Psoas muscle (tissue), 8 donors: ENCODE results near the gene COL6A2. TPM values are rescaled to one million over a fixed set of nuclear protein-coding genes. Genes with fewer than 3 reads are reported as not detected.
"Not testable (repeated sequence)": the region's sequence is repeated elsewhere in the genome, so short reads cannot be mapped to it uniquely, and the experiment has no call there.

Experiments
- ATAC-seq, 4 donors: fragments of 200-7000 bp; cut with Tn5 transposase; one replicate each; pipeline ENCODE4 v1.9.1; 2020; ENCODE audit warnings: moderate library complexity in 3 of 4, mild to moderate bottlenecking in 2 of 4
- DNase-seq, 2 donors: peaks; one replicate each; pipeline ENCODE4 v3.0.0-alpha.2; 2020
- H3K27ac ChIP-seq: fragments of 200-600 bp; one replicate; pipeline ENCODE4 v1.8.0; 2022
- H3K27me3 ChIP-seq, 3 donors: fragments of 200-600 bp in 1 of 3; one replicate each; pipeline versions ENCODE4 v1.6.1 to v1.8.0; 2013 to 2022; ENCODE audit warnings: low read length in 2 of 3, mild to moderate bottlenecking in 2 of 3, moderate library complexity in 1 of 3; ENCODE audit not compliant: insufficient read depth in 3 of 3
- H3K36me3 ChIP-seq, 2 donors: fragments of 200-600 bp in 1 of 2; one replicate each; pipeline versions ENCODE4 v1.6.1 to v1.8.0; 2013 to 2022; ENCODE audit warnings: low read depth in 1 of 2, mild to moderate bottlenecking in 1 of 2, moderate library complexity in 1 of 2; ENCODE audit not compliant: insufficient read depth in 1 of 2
- H3K4me1 ChIP-seq: fragments of 200-600 bp; one replicate; pipeline ENCODE4 v1.8.0; 2022
- H3K4me3 ChIP-seq: fragments of 200-600 bp; one replicate; pipeline ENCODE4 v1.8.0; 2022; ENCODE audit warnings: mild to moderate bottlenecking
- H3K9me3 ChIP-seq: fragments of 200-600 bp; one replicate; pipeline ENCODE4 v1.8.0; 2022
- CTCF ChIP-seq: fragments of 200-600 bp; IDR thresholded peaks from one replicate; pipeline ENCODE4 v1.8.0; 2022; ENCODE audit warnings: antibody characterized with exemption
- WGBS, 3 donors: extraction: QIAGEN DNeasy Blood & Tissue Kit; methylation state at CpG; one replicate each; pipeline versions ENCODE4 v1.1.6 to v1.1.7; 2013; 5-methylcytosine and 5-hydroxymethylcytosine counted together
- intact Hi-C, 2 donors: fragments of 100-400 bp; cut with DNase I; formaldehyde crosslinking; loops; one replicate each; pipeline versions ENCODE4 v1.11.0 to v1.14.2; 2022
- polyA plus RNA-seq, 3 donors: library from polyadenylated mRNA; stranded (reverse); fragments of 200-250 nt; gene quantifications; one replicate each; pipeline ENCODE4 v1.2.3, GENCODE V29; 2013
- total RNA-seq, 4 donors: library from RNA; stranded (reverse); fragmentation: NEBNext Ultra II Directional in 2 of 4; extraction: Animal tissue kit (Norgen Biotek cat#: 25700) in 2 of 4; gene quantifications; one replicate each; pipeline versions ENCODE4 v1.2.1 to v1.2.4, GENCODE V29; 2021 to 2023
- donor health status: healthy with polysubstance abuse.
- donor health status: DM: no; HTN: no; CAD: no; lungs with moderate emphysema.
- donor health status: Bipolar disorder and iron deficiency.
- donor health status: healthy.
- donor health status: DM: yes; HTN: yes; CAD: no.
- donor health status: DM: no; HTN: no; CAD: no.
- donor health status: DM: no; HTN: no; CAD: no.
- donor health status: DM: yes; HTN: yes; CAD: no.

Gene COL6A2
- total and polyA plus RNA-seq, 7 donors = 29.8 to 122 (median 58.8) TPM

DNA sequence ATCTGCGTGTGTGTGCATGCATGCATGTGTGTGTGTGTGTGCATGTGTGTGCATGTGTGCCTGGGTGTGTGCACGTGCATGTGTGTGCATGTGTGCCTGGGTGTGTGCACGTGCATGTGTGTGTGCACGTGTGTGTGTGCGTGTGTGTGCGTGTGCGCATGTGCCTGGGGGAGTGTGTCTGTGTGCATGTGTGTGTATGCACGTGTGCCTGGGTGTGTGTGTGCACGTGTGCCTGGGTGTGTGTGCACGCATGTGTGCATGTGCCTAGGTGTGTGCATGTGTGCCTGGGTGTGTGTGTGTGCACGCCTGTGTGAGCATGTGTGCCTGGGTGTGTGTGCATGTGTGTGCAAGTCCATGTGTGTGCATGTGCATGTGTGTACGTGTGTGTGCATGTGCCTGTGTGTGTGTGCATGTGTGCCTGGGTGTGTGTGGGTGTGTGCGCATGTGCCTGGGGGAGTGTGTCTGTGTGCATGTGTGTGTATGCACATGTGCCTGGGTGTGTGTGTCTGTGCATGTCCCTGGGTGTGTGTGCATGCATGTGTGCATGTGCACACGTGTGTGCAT is 29.3 kb upstream of the COL6A2 start:
- Histone ChIP-seq H3K9me3 (no peaks in the 10 kb centered on the region), H3K27me3 (peaks cover 0 to 35% (median 18%) of the 10 kb centered on the region in 3 donors), H3K4me1 (no peaks in the 10 kb centered on the region), H3K36me3 (no peaks in the 10 kb centered on the region), H3K27ac (no peak overlapping the region), H3K4me3 (no peak overlapping the region)
- intact Hi-C loops = no loop called here
- TF ChIP-seq CTCF = no peak
- DNase-seq = no peak
- WGBS, 3 donors = 64 to 90% (median 86%) methylated on average over 13 to 14 of the region's 14 CpGs
- no peak for ATAC-seq

DNA sequence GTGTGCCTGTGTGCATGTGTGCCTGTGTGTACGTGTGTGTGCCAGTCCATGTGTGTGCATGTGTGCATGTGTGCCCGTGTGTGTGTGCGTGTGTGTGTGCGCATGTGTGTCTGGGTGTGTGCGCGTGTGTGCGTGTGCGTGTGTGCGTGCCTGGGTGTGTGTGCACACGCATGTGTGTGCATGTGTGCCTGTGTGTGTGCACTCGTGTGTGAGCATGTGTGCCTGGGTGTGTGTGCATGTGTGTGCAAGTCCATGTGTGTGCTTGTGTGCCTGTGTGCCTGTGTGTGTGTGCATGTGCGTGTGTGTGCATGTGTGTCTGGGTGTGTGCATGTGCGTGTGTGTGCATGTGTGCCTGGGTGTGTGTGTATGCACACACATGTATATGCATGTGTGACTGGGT is 28.7 kb upstream of the COL6A2 start:
- ATAC-seq = no peak
- Histone ChIP-seq H3K27ac (no peak overlapping the region), H3K4me1 (no peaks in the 10 kb centered on the region), H3K9me3 (no peaks in the 10 kb centered on the region), H3K27me3 (peaks cover 0 to 35% (median 18%) of the 10 kb centered on the region in 3 donors), H3K36me3 (no peaks in the 10 kb centered on the region), H3K4me3 (no peak overlapping the region)
- no peak for TF ChIP-seq CTCF
- intact Hi-C loops = no loop called here
- 91 to 94% (median 93%) methylated on average over 6 to 13 of the region's 13 CpGs for WGBS, 3 donors
- DNase-seq = peak in 1 of 2 donors; percentile 15

- 88 to 90% (median 88%) methylated on average over 21 of the region's 21 CpGs for WGBS, 3 donors
- Histone ChIP-seq H3K4me3 (no peak overlapping the region), H3K4me1 (no peaks in the 10 kb centered on the region), H3K27ac (no peak overlapping the region), H3K9me3 (no peaks in the 10 kb centered on the region), H3K36me3 (no peaks in the 10 kb centered on the region), H3K27me3 (peaks cover 0 to 35% (median 14%) of the 10 kb centered on the region in 3 donors)
- peak in 1 of 2 donors; percentile 23 for DNase-seq
- TF ChIP-seq CTCF = no peak
- ATAC-seq = no peak
- intact Hi-C loops = no loop called here
These were observed 28.1 kb upstream of the COL6A2 start for GRCh38 chr21:46069719-46070279.

DNA sequence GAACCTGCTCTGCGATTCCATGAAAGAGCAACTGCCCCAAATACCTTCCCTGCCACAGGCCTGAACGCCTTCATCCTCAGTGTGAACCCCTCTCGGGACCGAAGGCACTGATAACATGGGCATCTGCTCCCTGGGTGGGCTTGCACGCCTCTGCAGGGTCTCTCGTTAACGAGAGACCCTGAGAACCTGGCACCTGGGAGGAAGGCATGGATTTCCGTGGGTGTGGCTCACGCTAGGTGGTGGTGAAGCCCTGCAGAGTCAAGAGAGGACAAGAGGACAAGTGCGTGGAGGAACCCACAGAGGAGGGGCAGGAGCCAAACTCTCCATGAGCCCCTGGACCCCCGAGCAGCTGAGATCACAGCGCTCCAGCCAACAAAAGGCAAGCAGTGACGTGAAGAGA is 26.8 kb upstream of the COL6A2 start:
- no peak for TF ChIP-seq CTCF
- H3K27me3 ChIP-seq = peaks cover 0 to 22% (median 5%) of the 10 kb centered on the region in 3 donors
- H3K36me3 ChIP-seq = no peaks in the 10 kb centered on the region
- intact Hi-C loops = no loop called here
- H3K4me3 ChIP-seq = no peak overlapping the region
- H3K4me1 ChIP-seq = no peaks in the 10 kb centered on the region
- no peaks in the 10 kb centered on the region for H3K9me3 ChIP-seq
- ATAC-seq (no peak), DNase-seq (peak in 1 of 2 donors; percentile 18)
- WGBS, 3 donors = 79 to 88% (median 86%) methylated on average over 13 of the region's 13 CpGs
- no peak overlapping the region for H3K27ac ChIP-seq

DNA sequence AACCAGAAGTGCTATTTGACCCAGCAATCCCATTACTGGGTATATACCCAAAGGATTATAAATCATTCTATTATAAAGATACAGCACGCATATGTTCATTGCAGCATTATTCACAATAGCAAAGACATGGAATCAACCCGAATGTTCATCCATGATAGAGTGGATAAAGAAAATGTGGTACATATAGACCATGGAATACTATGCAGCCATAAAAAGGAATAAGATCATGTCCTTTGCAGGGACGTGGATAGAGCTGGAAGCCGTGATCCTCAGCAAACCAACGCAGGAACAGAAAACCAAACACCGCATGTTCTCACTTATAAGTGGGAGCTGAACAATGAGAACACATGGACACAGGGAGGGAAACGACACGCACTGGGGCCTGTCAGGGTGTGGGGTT is 21.2 kb upstream of the COL6A2 start:
- H3K4me1 ChIP-seq, H3K36me3 ChIP-seq, ATAC-seq, H3K4me3 ChIP-seq, H3K9me3 ChIP-seq, intact Hi-C loops, DNase-seq, H3K27ac ChIP-seq: not testable (repeated sequence)
- WGBS, 3 donors = 95 to 96% (median 96%) methylated on average over 8 of the region's 8 CpGs
- H3K27me3 ChIP-seq = peaks cover 0 to 20% (median 0%) of the 10 kb centered on the region in 3 donors
